Activated naive CD8-positive, alpha-beta T cell (primary cell): ENCODE results near the gene ZRANB2.
A peak's percentile ranks its signal among the peaks of the same experiment; 100 is the strongest.

ENCODE experiments used
- H3K27ac Mint-ChIP-seq: one replicate; pipeline ENCODE4 v1.8.0; 2021; ENCODE audit warnings: mixed read lengths
- H3K27me3 Mint-ChIP-seq: one replicate; pipeline ENCODE4 v1.8.0; 2021; ENCODE audit warnings: mixed read lengths
- H3K36me3 Mint-ChIP-seq: one replicate; pipeline ENCODE4 v1.8.0; 2021; ENCODE audit warnings: mixed read lengths
- H3K4me1 Mint-ChIP-seq: one replicate; pipeline ENCODE4 v1.8.0; 2021; ENCODE audit warnings: low read depth, mixed read lengths
- H3K4me3 Mint-ChIP-seq: one replicate; pipeline ENCODE4 v1.8.0; 2021; ENCODE audit warnings: mild to moderate bottlenecking, mixed read lengths
- H3K9me3 Mint-ChIP-seq: one replicate; pipeline ENCODE4 v1.8.0; 2021; ENCODE audit warnings: low read depth, mixed read lengths

The ZRANB2 gene

GRCh38 chr1:71080739-71081696 is at the start of gene ZRANB2:
ZRANB2 (minus strand) TSS chr1:71081035; CDS start chr1:71080995, 40 bp downstream.
- H3K27me3 Mint-ChIP-seq, result peaks cover 8% of the 10 kb centered on the region
- peak within 1 kb of the TSS; percentile 99 for H3K4me3 Mint-ChIP-seq
- peak within 1 kb of the TSS; percentile 100 for H3K27ac Mint-ChIP-seq
- peaks cover 14% of the 10 kb centered on the region for H3K36me3 Mint-ChIP-seq
- peaks cover 29% of the 10 kb centered on the region for H3K4me1 Mint-ChIP-seq
- no peaks in the 10 kb centered on the region for H3K9me3 Mint-ChIP-seq

- Mint-ChIP-seq H3K9me3 (peaks cover 40% of the 10 kb centered on the region), H3K36me3 (peaks cover 18% of the 10 kb centered on the region), H3K4me1 (no peaks in the 10 kb centered on the region), H3K27me3 (peaks cover 2% of the 10 kb centered on the region), H3K27ac (no peak overlapping the region), H3K4me3 (no peak overlapping the region)
Measured at GRCh38 chr1:71128060-71128459, 47.2 kb upstream of the ZRANB2 start.

- H3K36me3 Mint-ChIP-seq, result peaks cover 9% of the 10 kb centered on the region
- H3K27me3 Mint-ChIP-seq, result peaks cover 5% of the 10 kb centered on the region
- H3K9me3 Mint-ChIP-seq, result peaks cover 11% of the 10 kb centered on the region
- H3K27ac Mint-ChIP-seq, result no peak overlapping the region
- no peak overlapping the region for H3K4me3 Mint-ChIP-seq
- no peaks in the 10 kb centered on the region for H3K4me1 Mint-ChIP-seq
Measured at GRCh38 chr1:71118086-71118485, 37.3 kb upstream of the ZRANB2 start.

- Mint-ChIP-seq H3K4me3 (no peak overlapping the region), H3K9me3 (peaks cover 9% of the 10 kb centered on the region), H3K27me3 (peaks cover 4% of the 10 kb centered on the region), H3K4me1 (no peaks in the 10 kb centered on the region), H3K36me3 (peaks cover 4% of the 10 kb centered on the region), H3K27ac (no peak overlapping the region)
Measured at GRCh38 chr1:71116729-71117128, 35.9 kb upstream of the ZRANB2 start.

GRCh38 chr1:71106658-71107322 is 26.0 kb upstream of the ZRANB2 start:
- H3K4me1 Mint-ChIP-seq, result no peaks in the 10 kb centered on the region
- peaks cover 2% of the 10 kb centered on the region for H3K36me3 Mint-ChIP-seq

GRCh38 chr1:71104417-71104816 is 23.6 kb upstream of the ZRANB2 start:
- H3K9me3 Mint-ChIP-seq, result peaks cover 6% of the 10 kb centered on the region
- H3K4me3 Mint-ChIP-seq, result no peak overlapping the region
- H3K4me1 Mint-ChIP-seq, result no peaks in the 10 kb centered on the region
- no peak overlapping the region for H3K27ac Mint-ChIP-seq
- H3K27me3 Mint-ChIP-seq, result peaks cover 9% of the 10 kb centered on the region
- peaks cover 2% of the 10 kb centered on the region for H3K36me3 Mint-ChIP-seq

More at GRCh38 chr1:71106658-71107322, 26.0 kb upstream of the ZRANB2 start:
- Mint-ChIP-seq H3K27ac (no peak overlapping the region), H3K4me3 (no peak overlapping the region), H3K27me3 (peaks cover 9% of the 10 kb centered on the region), H3K9me3 (peaks cover 11% of the 10 kb centered on the region)

- Mint-ChIP-seq H3K9me3 (peaks cover 3% of the 10 kb centered on the region), H3K36me3 (no peaks in the 10 kb centered on the region), H3K4me1 (no peaks in the 10 kb centered on the region), H3K27me3 (peaks cover 15% of the 10 kb centered on the region), H3K4me3 (no peak overlapping the region), H3K27ac (no peak overlapping the region)
Measured at GRCh38 chr1:71101839-71102376, 21.1 kb upstream of the ZRANB2 start.

GRCh38 chr1:71097428-71097827 is 16.6 kb upstream of the ZRANB2 start:
- Mint-ChIP-seq H3K27me3 (peaks cover 7% of the 10 kb centered on the region), H3K9me3 (no peaks in the 10 kb centered on the region), H3K27ac (no peak overlapping the region), H3K36me3 (no peaks in the 10 kb centered on the region), H3K4me1 (no peaks in the 10 kb centered on the region), H3K4me3 (no peak overlapping the region)

GRCh38 chr1:71094913-71095312 is 14.1 kb upstream of the ZRANB2 start:
- Mint-ChIP-seq H3K9me3 (no peaks in the 10 kb centered on the region), H3K36me3 (no peaks in the 10 kb centered on the region), H3K4me1 (no peaks in the 10 kb centered on the region), H3K27ac (no peak overlapping the region), H3K27me3 (peaks cover 7% of the 10 kb centered on the region), H3K4me3 (no peak overlapping the region)

GRCh38 chr1:71093938-71094337 is 13.1 kb upstream of the ZRANB2 start:
- no peak overlapping the region for H3K27ac Mint-ChIP-seq
- no peaks in the 10 kb centered on the region for H3K36me3 Mint-ChIP-seq
- H3K4me3 Mint-ChIP-seq, result no peak overlapping the region
- H3K4me1 Mint-ChIP-seq, result no peaks in the 10 kb centered on the region
- peaks cover 2% of the 10 kb centered on the region for H3K27me3 Mint-ChIP-seq
- no peaks in the 10 kb centered on the region for H3K9me3 Mint-ChIP-seq

GRCh38 chr1:71089536-71090270 is 8.9 kb upstream of the ZRANB2 start:
- Mint-ChIP-seq H3K27ac (no peak overlapping the region), H3K27me3 (peaks cover 2% of the 10 kb centered on the region), H3K4me1 (no peaks in the 10 kb centered on the region), H3K36me3 (no peaks in the 10 kb centered on the region), H3K4me3 (no peak overlapping the region), H3K9me3 (no peaks in the 10 kb centered on the region)

GRCh38 chr1:71088645-71089287 is 7.9 kb upstream of the ZRANB2 start:
- peaks cover 7% of the 10 kb centered on the region for H3K27me3 Mint-ChIP-seq
- no peaks in the 10 kb centered on the region for H3K4me1 Mint-ChIP-seq
- H3K27ac Mint-ChIP-seq, result no peak overlapping the region
- no peaks in the 10 kb centered on the region for H3K9me3 Mint-ChIP-seq
- H3K36me3 Mint-ChIP-seq, result peaks cover under 1% of the 10 kb centered on the region
- H3K4me3 Mint-ChIP-seq, result no peak overlapping the region

GRCh38 chr1:71087713-71088112 is 6.9 kb upstream of the ZRANB2 start:
- Mint-ChIP-seq H3K27ac (no peak overlapping the region), H3K27me3 (peaks cover 10% of the 10 kb centered on the region), H3K4me1 (no peaks in the 10 kb centered on the region), H3K9me3 (no peaks in the 10 kb centered on the region), H3K36me3 (peaks cover 2% of the 10 kb centered on the region), H3K4me3 (no peak overlapping the region)

- Mint-ChIP-seq H3K4me3 (no peak overlapping the region), H3K27me3 (peaks cover 10% of the 10 kb centered on the region), H3K4me1 (no peaks in the 10 kb centered on the region), H3K9me3 (no peaks in the 10 kb centered on the region), H3K27ac (no peak overlapping the region), H3K36me3 (peaks cover 2% of the 10 kb centered on the region)
Measured at GRCh38 chr1:71087060-71087459, 6.2 kb upstream of the ZRANB2 start.
